Measurements from ENCODE around the gene PDXP.
A peak's percentile ranks its signal among the peaks of the same experiment; 100 is the strongest.

Gene PDXP

DNA sequence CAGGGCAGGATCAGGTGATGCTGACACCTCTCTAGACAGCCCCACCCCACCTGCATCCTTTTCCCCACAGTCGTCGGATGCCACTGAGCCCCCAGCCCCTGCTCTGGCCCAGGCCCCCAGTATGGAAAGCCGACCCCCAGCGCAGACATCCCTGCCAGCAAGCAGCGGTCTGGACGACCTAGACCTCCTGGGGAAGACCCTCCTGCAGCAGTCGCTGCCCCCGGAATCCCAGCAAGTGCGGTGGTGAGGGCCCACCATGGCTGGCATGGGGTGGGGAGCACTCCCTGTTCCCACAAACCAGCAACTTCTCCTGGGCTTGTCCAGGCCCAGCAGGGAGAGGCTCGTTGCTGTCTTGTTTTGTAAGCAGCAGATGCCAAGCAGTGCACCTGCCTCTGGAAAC lies 28.6 kb upstream of the PDXP start:
- DNase-seq: no peak

DNA sequence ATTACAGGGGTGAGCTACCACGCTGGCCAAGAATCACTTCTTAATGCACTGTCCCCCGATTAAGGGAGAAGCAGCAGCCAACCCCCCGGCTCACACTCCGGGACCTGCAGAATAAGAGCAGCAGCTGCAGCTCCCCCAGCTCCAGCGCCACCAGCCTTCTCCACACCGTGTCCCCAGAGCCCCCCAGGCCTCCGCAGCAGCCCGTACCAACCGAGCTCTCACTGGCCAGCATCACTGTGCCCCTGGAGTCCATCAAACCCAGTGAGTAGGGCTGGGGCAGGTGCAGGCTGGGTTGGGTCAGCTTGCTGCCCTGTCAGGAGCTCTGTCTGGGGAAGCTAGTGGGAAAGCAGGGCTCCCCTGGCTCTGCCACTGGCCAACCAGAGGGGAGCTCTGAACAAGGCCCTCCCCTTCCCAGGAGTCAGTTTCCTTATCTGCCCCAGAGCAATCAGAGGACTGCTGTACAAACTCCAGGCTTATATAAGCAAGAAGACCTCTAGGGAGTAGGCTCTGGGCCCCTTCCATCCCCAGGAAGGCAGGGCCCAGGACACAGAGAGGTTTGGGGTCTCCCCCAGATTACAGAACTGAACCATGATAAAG lies 27.6 kb upstream of the PDXP start:
- DNase-seq: no peak

DNA sequence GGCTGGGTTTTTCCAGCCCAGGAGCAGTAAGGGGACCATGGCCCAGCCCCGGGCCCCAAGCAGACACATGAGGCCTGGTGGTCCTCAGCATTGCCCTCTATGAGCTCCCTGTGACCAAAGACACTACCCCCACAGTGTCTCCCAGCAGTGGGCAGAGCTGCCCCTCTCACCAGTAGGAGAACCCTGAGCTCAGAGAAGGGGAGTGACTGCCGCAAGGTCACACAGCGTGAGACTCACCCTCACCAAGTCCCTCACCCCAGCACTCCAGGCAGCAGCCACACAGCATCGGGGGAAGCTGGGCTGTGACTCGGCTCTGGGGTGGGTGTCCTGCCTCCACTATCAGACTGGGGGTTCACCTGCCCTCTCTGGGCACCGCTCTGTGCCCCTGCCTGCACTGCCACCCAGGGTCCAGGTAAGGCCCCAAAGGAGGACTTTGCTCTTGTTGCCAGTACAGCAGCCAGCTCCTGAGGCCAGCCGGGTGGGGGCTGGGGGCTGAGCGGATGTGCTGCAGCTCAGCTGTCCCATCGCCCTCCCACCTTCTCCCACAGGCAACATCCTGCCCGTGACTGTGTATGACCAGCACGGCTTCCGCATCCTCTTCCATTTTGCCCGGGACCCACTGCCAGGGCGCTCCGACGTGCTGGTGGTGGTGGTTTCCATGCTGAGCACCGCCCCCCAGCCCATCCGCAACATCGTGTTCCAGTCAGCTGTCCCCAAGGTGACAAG lies 26.9 kb upstream of the PDXP start:
- no peak for DNase-seq

GRCh38 chr22:37632174-37633088 lies 26.1 kb upstream of the PDXP start:
- DNase-seq: no peak

DNA sequence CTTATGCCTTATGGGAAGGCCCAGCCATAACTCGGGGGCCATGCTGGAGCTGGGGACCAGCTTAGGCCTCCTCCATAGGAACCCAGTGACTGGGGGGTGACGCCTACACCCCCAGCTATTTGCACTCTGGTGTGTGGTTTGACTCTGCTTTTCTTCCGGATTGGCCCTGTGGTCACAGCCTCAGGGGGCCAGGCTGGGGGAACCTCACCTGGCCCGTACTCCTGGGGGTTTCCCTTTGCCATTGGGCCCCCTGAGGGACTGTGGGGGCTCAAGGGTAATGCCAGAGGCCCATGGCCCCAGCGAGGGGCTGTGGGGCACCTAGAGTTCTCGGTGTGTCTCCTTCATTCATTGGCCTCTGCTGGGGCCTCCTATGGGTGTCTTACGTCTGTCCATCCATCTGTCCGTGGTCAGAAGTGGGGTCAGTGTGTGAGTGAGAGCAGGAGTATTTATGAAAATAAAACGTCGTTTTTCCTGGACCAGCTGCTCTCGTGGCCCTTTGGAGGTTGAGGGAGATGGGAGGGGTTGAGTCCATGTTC lies 25.4 kb upstream of the PDXP start:
- DNase-seq: no peak

- DNase-seq: peak; percentile 45
These were observed 24.7 kb upstream of the PDXP start for GRCh38 chr22:37633625-37634416.

DNA sequence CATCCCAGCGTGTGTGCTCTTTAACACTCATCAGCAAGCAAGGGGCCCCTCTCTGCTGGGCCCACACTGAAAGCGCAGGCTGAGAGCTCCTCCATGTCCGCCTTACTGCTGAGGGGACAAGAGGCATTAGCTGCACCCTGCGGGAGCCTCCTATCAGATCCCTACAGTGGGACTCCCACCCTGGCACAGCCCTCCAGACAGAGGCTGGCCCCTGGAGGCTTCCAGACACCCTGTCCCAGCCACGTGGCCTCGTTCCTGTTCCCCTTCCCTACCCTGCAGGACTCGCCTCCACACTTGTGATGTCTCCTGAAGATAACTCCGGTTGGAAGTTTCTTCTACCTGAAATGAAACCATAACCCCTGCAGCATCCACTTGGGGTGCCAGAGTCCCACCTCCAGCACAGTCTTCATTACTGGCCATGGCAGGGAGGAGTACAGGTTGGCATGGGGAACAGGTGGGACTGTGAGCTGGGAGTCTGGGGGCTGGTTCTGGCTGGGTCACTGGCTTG lies 24.1 kb upstream of the PDXP start:
- no peak for DNase-seq

DNA sequence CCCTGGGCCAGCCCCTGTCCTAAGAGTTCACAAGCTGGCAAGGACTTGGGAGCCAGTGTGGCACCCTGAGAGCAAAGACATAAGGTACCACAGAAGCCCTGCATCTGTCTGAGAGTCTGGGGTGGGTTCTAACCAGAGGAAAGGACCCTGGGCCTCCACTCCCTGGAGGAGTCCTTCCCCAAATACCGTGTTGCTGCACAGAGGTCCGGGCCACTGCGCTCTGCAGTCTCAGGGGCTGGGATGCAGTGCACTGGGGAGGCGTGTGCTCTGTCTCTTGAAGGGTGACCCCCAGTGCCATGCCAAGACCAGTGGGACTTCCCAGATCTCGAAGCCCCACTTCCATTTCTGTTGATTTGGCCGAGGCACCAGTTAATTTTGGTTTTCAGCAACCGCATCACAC lies 23.4 kb upstream of the PDXP start:
- no peak for DNase-seq

GRCh38 chr22:37636186-37636948 lies 22.2 kb upstream of the PDXP start:
- DNase-seq: no peak

DNA sequence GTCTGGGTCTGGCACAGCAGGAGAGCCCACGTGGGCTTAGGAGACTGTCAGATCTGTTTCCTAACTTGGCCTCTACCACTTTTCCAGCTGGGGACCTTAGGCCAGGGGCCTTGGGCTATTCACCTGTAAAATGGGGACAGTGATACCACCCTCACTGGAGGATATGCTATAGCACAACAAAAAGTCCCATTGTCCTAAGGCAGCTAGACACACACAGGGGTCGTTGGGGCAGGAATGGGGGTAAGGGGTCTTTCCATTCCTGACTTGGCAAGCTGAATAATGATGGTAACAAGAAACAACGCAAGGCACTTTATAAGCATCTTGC lies 21.6 kb upstream of the PDXP start:
- DNase-seq: no peak

- DNase-seq: no peak
These were observed 20.0 kb upstream of the PDXP start for GRCh38 chr22:37638391-37639069.

GRCh38 chr22:37639070-37639760 lies 19.3 kb upstream of the PDXP start, which contains the start of gene SH3BP1:
Gene SH3BP1, plus strand, starts transcription at chr22:37639669. Its CDS starts 119 bp downstream, at chr22:37639788.
- no peak for DNase-seq

GRCh38 chr22:37639771-37640590 lies 18.5 kb upstream of the PDXP start:
- no peak for DNase-seq

DNA sequence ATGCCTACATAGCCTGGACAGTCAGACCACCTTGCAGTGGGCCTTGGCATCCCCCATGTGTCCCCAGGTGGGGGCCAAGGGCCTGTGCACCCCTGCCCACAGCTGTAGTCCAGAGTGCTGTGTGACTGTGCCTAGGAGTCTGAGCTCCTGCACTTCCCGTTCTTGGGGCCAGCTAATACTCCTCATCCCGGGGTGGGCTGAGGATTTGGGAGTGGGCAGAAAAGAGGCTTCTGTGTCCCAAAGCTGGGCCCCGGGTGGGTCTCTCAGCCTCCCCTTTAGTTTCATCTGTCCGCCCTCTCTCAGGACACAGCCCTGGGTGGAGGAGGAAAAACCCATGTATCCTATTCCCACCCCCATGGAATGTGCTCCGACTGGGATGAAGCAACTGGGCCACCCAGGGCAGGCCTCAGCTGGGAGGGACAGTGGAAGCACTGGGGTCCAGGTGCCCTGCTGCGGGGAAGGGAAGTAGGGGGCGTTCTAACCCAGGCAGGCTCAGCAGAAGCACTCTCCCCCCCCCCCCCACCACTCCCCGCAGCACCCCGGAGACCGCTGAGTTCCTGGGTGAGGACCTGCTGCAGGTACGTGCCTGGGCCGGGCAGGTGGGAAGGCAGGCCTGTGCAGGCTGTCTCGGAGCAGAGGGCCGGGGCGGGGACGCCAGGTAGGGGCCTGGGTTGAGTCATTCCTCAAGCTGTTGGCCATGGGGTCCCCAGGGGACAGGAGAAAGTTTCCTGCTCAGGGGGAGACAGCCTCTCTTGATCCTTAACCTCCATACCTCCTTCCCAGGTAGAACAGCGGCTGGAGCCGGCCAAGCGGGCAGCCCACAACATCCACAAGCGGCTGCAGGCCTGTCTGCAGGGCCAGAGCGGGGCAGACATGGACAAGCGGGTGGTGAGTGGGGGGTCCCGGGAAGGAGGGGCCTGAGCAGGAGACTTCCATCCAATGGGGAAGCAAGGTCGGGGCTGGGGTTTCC lies 17.6 kb upstream of the PDXP start:
- DNase-seq: no peak

- no peak for DNase-seq
These were observed 17.0 kb upstream of the PDXP start for GRCh38 chr22:37641561-37641949.

GRCh38 chr22:37643225-37643847 lies 15.2 kb upstream of the PDXP start:
- DNase-seq: peak; percentile 77

- DNase-seq: no peak
These were observed 11.2 kb upstream of the PDXP start for GRCh38 chr22:37647317-37647716.

DNA sequence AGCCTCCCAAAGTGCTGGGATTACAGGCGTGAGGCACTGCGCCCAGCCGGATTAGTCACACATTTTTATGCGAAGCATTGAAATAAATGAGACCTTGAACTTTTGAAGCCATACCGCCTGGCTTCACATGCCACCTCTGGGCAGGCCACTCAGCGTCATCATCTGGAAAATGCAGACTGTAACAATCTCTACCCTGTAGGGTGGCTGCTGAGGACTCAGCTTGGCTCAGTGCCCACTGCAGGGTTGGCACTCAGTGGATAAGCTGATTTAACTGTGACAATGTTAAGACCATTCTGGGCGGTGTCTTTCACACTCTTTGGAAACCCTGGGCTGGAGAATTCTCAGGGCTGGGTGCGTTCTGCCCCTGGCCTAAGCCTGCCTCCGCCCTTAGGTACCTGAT lies 10.6 kb upstream of the PDXP start:
- DNase-seq: no peak
